GM23248 (cell line): ENCODE measurements around the gene BCAR1.

Experiments
- EZH2 ChIP-seq: fragments of 200-600 bp; sonication (generic); IDR thresholded peaks from 2 replicates; pipeline ENCODE4 v1.6.1; 2018; ENCODE audit warnings: antibody characterized with exemption, mild to moderate bottlenecking; ENCODE audit not compliant: insufficient read depth, poor library complexity, severe bottlenecking
- EZH2phosphoT487 ChIP-seq: fragments of 200-600 bp; sonication (generic); IDR thresholded peaks from 2 replicates; pipeline ENCODE4 v1.6.1; 2018; ENCODE audit warnings: antibody characterized with exemption, moderate library complexity, mild to moderate bottlenecking, low read depth; ENCODE audit not compliant: insufficient read depth

DNA sequence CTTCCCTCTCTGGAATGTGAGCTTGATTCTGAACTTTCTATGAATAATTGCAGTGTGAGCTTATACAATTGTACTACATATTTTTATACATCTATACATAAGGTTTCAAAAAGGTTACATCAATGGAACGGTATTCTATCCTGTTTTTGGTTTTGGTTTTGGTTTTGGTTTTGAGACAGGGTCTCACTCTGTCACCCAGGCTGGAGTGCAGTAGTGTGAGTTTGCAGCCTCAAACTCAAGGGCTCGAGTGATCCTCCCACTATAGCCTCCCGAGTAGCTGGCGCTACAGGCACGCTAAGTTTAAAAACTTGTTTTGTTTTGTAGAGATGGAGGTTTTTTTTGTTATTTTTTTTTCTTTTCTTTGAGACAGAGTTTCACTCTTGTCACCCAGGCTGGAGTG lies 31.6 kb downstream of the BCAR1 start:
- TF ChIP-seq EZH2 = no peak
- TF ChIP-seq EZH2phosphoT487 = no peak
